ENCODE data around the gene COL4A2.

Gene COL4A2

DNA sequence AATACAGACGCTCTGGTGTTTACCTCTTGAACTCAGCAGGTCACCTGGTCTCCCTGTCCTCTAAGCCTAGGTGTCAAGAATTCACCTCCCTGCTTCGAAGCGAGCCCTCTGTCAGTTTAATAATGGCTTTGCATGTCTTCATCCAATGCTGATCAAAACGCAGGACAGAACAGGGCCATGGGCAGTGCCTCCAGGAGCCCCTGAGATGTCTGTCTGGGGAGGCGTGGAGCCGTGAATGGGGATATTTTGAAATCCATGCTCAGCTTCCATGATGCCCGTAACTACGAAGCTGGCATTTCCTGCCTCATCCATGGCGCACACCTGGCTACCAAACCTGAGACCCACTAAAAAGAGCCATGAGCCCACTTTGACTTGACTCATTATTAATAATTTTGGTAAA, 140.7 kb downstream of the COL4A2 start (continued):
- TF ChIP-seq, protein P1, sequence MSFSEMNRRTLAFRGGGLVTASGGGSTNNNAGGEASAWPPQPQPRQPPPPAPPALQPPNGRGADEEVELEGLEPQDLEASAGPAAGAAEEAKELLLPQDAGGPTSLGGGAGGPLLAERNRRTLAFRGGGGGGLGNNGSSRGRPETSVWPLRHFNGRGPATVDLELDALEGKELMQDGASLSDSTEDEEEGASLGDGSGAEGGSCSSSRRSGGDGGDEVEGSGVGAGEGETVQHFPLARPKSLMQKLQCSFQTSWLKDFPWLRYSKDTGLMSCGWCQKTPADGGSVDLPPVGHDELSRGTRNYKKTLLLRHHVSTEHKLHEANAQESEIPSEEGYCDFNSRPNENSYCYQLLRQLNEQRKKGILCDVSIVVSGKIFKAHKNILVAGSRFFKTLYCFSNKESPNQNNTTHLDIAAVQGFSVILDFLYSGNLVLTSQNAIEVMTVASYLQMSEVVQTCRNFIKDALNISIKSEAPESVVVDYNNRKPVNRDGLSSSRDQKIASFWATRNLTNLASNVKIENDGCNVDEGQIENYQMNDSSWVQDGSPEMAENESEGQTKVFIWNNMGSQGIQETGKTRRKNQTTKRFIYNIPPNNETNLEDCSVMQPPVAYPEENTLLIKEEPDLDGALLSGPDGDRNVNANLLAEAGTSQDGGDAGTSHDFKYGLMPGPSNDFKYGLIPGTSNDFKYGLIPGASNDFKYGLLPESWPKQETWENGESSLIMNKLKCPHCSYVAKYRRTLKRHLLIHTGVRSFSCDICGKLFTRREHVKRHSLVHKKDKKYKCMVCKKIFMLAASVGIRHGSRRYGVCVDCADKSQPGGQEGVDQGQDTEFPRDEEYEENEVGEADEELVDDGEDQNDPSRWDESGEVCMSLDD (tag by site-specific recombination; IDR thresholded peaks at IDR 0.05): no peak
- no peak for TF ChIP-seq ZNF555 (tag by site-specific recombination; conservative IDR thresholded peaks at IDR 0.05)

DNA sequence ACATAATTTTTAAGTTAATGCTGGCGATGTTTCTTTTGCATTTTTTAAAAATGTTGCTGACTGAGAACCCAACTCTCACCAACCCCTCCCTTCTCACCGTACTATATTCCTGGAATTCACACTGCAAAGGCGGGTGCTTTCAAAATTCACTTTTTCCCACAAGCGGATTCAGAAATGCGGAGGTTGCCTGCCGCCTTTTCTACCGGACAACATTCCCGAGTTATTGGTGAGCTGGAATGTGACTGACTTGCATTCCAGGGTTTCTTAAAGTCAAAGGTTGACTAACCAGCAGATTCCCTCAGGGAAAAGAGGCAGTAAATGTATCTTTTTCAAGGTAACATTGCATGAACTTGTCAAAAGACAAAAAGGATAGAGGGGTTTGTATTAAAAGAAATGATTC, 141.1 kb downstream of the COL4A2 start:
- H3K36me3 ChIP-seq (ENCODE audit: control insufficient read depth in 2 of 2, insufficient read depth in 1 of 2, low read length in 2 of 2): peaks cover 0 to 18% of the 10 kb centered on the region in 2 experiments; a peak in 2 of 3 replicates
- no peak for TF ChIP-seq ZNF350 (tag by site-specific recombination; IDR thresholded peaks at IDR 0.05)
- H3K9me3 ChIP-seq (ENCODE audit: control insufficient read depth, insufficient read depth, low read depth, low read length): no peaks in the 10 kb centered on the region
- CTCF ChIA-PET: no interaction called here
- no peaks in the 10 kb centered on the region for H3K4me1 ChIP-seq (ENCODE audit: control insufficient read depth, insufficient read depth, low read length)
- H3K4me3 ChIP-seq (ENCODE audit: low read depth, low read length): no peak overlapping the region
- no peak overlapping the region for H3K27ac ChIP-seq (ENCODE audit: extremely low read depth, low read depth, low read length)
- POLR2A ChIA-PET: no interaction called here

DNA sequence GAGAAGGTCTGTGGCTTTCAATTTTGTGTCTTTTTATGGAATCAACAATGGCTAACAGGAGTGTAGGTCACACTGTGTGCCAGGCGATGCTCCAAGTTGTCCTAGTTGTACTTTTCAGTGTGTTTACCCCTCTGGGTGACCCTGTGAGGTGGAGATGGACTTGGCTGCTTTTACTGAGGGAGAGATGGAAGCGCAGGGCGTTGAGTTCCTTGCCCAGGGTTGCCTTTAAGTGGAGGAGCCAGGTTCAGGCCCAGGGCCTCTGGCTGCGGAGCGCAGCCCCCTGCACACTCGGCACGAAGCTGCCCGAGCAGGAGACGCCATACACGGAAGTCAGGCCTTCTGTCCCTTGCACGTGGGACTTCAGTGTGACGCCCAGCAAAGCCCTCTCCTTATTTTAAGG, 141.6 kb downstream of the COL4A2 start:
- CTCF ChIA-PET: no interaction called here
- TF ChIP-seq ZSCAN30 (tag by site-specific recombination; IDR thresholded peaks at IDR 0.05) (no peak), SP2 (tag by site-specific recombination; IDR thresholded peaks at IDR 0.05) (no peak), ZNF211 (tag by site-specific recombination; IDR thresholded peaks at IDR 0.05; ENCODE audit: low read depth) (no peak), ZNF175 (tag by site-specific recombination; IDR thresholded peaks at IDR 0.05) (no peak), REPIN1 (tag by site-specific recombination; IDR thresholded peaks at IDR 0.05; ENCODE audit: low read depth) (no peak), ZNF558 (tag by site-specific recombination; IDR thresholded peaks at IDR 0.05) (no peak), IKZF3 (tag by site-specific recombination; IDR thresholded peaks at IDR 0.05) (no peak), ZNF341 (tag by site-specific recombination; IDR thresholded peaks at IDR 0.05; ENCODE audit: low read depth) (no peak), BCL11A (tag by site-specific recombination; IDR thresholded peaks at IDR 0.05; ENCODE audit: low read depth) (no peak), ZNF629 (tag by site-specific recombination; IDR thresholded peaks at IDR 0.05) (no peak), ZNF404 (tag by site-specific recombination; IDR thresholded peaks at IDR 0.05) (no peak)
- TF ChIP-seq, protein P2, sequence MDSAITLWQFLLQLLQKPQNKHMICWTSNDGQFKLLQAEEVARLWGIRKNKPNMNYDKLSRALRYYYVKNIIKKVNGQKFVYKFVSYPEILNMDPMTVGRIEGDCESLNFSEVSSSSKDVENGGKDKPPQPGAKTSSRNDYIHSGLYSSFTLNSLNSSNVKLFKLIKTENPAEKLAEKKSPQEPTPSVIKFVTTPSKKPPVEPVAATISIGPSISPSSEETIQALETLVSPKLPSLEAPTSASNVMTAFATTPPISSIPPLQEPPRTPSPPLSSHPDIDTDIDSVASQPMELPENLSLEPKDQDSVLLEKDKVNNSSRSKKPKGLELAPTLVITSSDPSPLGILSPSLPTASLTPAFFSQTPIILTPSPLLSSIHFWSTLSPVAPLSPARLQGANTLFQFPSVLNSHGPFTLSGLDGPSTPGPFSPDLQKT (IDR thresholded peaks at IDR 0.05; ENCODE audit: borderline replicate concordance, low read depth, low read length): no peak
- TF ChIP-seq, protein P3, sequence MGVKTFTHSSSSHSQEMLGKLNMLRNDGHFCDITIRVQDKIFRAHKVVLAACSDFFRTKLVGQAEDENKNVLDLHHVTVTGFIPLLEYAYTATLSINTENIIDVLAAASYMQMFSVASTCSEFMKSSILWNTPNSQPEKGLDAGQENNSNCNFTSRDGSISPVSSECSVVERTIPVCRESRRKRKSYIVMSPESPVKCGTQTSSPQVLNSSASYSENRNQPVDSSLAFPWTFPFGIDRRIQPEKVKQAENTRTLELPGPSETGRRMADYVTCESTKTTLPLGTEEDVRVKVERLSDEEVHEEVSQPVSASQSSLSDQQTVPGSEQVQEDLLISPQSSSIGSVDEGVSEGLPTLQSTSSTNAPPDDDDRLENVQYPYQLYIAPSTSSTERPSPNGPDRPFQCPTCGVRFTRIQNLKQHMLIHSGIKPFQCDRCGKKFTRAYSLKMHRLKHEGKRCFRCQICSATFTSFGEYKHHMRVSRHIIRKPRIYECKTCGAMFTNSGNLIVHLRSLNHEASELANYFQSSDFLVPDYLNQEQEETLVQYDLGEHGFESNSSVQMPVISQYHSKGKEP (tag by site-specific recombination; IDR thresholded peaks at IDR 0.05): no peak
- TF ChIP-seq, protein P4, sequence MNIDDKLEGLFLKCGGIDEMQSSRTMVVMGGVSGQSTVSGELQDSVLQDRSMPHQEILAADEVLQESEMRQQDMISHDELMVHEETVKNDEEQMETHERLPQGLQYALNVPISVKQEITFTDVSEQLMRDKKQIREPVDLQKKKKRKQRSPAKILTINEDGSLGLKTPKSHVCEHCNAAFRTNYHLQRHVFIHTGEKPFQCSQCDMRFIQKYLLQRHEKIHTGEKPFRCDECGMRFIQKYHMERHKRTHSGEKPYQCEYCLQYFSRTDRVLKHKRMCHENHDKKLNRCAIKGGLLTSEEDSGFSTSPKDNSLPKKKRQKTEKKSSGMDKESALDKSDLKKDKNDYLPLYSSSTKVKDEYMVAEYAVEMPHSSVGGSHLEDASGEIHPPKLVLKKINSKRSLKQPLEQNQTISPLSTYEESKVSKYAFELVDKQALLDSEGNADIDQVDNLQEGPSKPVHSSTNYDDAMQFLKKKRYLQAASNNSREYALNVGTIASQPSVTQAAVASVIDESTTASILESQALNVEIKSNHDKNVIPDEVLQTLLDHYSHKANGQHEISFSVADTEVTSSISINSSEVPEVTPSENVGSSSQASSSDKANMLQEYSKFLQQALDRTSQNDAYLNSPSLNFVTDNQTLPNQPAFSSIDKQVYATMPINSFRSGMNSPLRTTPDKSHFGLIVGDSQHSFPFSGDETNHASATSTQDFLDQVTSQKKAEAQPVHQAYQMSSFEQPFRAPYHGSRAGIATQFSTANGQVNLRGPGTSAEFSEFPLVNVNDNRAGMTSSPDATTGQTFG (tag by site-specific recombination; IDR thresholded peaks at IDR 0.05; ENCODE audit: borderline replicate concordance): no peak
- TF ChIP-seq, protein P5, sequence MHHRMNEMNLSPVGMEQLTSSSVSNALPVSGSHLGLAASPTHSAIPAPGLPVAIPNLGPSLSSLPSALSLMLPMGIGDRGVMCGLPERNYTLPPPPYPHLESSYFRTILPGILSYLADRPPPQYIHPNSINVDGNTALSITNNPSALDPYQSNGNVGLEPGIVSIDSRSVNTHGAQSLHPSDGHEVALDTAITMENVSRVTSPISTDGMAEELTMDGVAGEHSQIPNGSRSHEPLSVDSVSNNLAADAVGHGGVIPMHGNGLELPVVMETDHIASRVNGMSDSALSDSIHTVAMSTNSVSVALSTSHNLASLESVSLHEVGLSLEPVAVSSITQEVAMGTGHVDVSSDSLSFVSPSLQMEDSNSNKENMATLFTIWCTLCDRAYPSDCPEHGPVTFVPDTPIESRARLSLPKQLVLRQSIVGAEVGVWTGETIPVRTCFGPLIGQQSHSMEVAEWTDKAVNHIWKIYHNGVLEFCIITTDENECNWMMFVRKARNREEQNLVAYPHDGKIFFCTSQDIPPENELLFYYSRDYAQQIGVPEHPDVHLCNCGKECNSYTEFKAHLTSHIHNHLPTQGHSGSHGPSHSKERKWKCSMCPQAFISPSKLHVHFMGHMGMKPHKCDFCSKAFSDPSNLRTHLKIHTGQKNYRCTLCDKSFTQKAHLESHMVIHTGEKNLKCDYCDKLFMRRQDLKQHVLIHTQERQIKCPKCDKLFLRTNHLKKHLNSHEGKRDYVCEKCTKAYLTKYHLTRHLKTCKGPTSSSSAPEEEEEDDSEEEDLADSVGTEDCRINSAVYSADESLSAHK (tag by site-specific recombination; IDR thresholded peaks at IDR 0.05): no peak
- TF ChIP-seq, protein P6, sequence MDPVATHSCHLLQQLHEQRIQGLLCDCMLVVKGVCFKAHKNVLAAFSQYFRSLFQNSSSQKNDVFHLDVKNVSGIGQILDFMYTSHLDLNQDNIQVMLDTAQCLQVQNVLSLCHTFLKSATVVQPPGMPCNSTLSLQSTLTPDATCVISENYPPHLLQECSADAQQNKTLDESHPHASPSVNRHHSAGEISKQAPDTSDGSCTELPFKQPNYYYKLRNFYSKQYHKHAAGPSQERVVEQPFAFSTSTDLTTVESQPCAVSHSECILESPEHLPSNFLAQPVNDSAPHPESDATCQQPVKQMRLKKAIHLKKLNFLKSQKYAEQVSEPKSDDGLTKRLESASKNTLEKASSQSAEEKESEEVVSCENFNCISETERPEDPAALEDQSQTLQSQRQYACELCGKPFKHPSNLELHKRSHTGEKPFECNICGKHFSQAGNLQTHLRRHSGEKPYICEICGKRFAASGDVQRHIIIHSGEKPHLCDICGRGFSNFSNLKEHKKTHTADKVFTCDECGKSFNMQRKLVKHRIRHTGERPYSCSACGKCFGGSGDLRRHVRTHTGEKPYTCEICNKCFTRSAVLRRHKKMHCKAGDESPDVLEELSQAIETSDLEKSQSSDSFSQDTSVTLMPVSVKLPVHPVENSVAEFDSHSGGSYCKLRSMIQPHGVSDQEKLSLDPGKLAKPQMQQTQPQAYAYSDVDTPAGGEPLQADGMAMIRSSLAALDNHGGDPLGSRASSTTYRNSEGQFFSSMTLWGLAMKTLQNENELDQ (tag by site-specific recombination; IDR thresholded peaks at IDR 0.05; ENCODE audit: low read depth): no peak

More for the DNA sequence above, 141.6 kb downstream of the COL4A2 start:
- no peaks in the 10 kb centered on the region for H3K9me3 ChIP-seq (ENCODE audit: control insufficient read depth, insufficient read depth, low read depth, low read length)
- H3K4me3 ChIP-seq (ENCODE audit: low read depth, low read length): no peak overlapping the region
- H3K4me1 ChIP-seq (ENCODE audit: control insufficient read depth, insufficient read depth, low read length): no peaks in the 10 kb centered on the region
- POLR2A ChIA-PET: no interaction called here
- H3K27ac ChIP-seq (ENCODE audit: extremely low read depth, low read depth, low read length): no peak overlapping the region
- peaks cover 0 to 18% of the 10 kb centered on the region in 2 experiments; a peak in 2 of 3 replicates for H3K36me3 ChIP-seq (ENCODE audit: control insufficient read depth in 2 of 2, insufficient read depth in 1 of 2, low read length in 2 of 2)
